HG02763 (cell line): ENCODE results near the gene LCN9.

Experiments
- ATAC-seq: cut with Tn5 transposase; IDR thresholded peaks from one replicate; pipeline ENCODE4 v1.9.1; 2021; ENCODE audit warnings: mild to moderate bottlenecking, moderate library complexity; ENCODE audit not compliant: unreplicated experiment

LCN9 gene

DNA sequence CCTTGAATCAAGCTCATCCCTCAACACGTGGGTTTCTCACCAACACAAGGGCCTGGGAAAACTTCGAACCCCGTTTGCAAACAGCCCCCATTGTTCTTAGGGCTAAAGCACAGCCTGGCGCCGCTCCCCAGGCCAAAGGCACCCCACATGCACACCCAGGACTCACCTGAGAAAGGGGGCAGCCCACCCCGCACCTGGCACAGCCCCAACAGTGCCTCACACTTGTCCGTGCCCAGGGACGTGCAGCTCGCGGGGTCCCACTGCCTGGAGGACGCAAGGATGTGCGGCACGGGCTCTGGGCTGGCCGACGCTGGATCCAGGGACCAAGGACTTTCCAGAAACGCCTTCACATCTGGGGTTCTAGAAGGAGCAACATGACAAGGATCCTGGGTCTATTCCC lies 33.3 kb downstream of the LCN9 start:
- no peak for ATAC-seq

- no peak for ATAC-seq
These were observed 34.1 kb downstream of the LCN9 start for GRCh38 chr9:135697226-135697625.

DNA sequence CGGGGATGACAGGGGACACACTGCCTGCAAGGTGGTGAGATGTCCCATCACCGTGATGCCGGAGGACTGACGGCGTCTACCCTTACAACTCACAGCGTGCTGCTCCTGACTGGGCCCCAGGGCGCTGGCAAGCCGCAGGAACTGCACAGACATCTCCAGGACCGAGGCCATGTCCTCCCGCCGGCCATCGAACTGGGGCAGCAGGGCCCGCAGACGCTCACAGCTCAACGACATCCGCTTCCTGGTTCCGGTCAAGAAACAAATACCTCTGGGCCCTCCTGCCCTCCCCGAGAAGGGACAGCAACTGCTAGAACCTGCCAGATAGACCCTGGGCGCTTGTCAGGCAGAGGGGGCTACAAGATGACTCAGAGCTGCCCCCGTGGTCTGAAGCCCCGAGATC lies 35.1 kb downstream of the LCN9 start:
- no peak for ATAC-seq

DNA sequence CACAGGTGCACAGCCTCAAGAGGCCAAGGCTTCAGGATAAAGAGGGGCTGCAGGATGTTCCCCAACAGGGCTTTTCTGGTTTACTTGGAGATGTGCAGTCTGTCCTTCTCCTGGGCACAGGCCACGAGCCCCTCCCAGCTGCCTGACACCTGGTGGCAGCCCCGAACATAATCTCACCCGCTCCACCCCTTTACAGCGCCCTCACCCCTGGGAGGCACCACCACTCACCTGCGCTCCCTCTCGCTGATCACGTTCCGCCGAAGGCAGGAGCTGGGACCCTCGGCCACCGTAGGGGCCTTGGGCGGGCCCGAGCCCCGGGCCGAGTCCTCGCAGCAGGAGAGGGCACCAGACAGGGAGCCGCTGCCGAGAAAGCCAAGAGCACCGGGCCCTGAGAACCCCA lies 35.7 kb downstream of the LCN9 start:
- ATAC-seq, result no peak

DNA sequence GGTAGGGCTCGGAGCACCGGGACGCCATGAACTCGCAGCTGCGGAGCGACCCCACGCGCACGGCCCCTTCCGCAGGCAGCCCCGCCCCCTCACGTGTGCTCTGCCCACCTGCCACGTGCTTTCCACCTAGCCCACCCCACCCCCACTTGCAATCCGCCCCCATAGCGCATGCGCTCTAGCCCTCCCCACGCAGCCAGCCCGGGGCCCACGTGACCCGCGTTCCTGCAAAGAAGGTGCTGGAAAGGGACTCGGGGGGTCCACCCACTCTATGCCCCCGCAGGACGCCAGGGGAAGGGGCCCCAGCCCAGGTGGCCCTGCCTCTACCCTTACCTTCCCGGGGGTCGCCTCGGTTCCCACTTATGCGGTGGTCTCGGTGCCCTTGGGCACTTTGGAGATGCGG lies 36.3 kb downstream of the LCN9 start, which contains the start of gene SOHLH1:
Gene SOHLH1 (minus strand): TSS at position 42 of the 400 bp plus-strand sequence. CDS start 14 bp downstream, at position 28.
- no peak for ATAC-seq

- ATAC-seq, result no peak
These were observed 37.4 kb downstream of the LCN9 start for GRCh38 chr9:135700525-135700924.

DNA sequence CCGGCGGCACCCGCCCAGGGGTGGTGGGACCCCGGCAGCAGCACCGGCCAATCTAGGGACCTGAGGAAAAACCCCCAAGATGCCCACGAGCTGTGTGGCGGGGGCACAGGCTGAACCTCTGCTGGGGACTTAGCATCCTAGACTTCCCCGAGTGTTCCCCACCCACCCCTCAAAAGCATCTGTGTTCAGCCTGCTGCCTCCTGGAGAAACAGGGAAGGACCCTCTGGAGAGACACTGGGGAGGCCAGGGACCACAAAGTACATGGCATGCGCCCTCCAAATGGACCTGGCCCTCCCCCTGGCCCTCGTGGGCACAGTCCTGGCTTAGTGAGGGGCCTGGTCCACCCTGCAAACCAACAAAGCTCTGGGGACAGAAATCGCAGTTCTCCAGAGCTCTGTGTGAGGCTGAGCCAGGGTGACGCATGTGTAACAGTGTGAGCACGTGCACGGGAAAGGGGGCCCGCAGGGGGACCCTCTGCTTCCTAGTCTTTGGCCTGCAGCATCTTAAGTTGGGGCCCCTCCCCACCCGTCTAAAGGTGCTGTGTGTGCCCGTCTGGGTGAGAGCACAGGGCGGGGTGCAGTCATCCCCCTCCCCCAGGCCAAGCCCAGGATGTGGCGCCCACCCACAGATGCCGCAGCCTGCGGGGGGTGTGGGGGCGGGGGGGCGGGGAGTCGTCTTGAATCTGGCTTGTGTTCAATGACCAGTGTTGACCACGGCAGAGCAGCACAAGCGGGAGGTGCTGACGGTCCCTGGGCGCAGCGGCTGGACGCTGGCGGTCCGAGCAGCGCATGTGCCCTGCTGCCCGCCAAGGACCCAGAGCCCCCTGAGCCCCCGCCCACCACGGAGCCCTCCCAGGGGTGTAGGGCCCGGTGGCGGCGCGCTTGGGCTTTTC lies 38.2 kb downstream of the LCN9 start:
- ATAC-seq, result no peak

DNA sequence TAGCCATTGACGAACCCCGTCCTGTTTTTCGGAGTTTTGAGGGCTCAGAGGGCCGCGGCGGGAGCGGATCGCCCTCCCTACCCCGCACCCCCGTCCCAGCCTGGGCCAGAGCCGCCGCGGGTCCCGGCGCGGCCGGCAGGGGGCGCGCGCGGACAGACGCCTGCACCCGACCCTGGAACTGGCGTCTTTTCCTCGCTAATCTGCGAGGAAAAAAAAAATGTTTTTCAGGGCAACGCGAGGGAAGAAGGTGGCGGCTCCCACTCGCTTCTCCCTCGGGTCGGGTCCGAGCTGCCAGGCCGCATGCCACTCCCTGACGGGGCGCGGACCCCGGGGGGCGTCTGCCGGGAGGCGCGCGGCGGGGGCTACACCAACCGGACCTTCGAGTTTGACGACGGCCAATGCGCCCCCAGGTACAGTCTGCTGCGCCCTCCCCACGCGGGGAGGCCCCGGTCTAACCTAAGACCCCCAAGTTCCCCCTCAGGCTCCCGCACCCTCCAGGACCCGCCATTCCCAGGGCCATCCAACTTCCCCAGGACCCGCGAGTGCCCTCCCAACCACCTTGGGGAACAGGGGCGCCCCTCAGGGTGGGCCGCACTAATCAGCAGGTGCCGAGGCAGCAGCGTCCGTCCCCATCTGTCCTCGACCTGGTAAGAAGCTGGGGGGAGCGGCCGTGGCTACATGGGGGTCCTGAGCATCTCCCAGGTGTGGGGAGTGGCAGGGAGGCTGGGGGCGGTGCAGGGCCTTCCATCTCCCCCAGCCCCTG lies 39.0 kb downstream of the LCN9 start, which contains the start of gene KCNT1:
Gene KCNT1 (plus strand): TSS at position 227 of the 763 bp plus-strand sequence. CDS start 74 bp downstream, at position 301.
- no peak for ATAC-seq

GRCh38 chr9:135703726-135704125 lies 40.6 kb downstream of the LCN9 start:
- ATAC-seq, result no peak

GRCh38 chr9:135704483-135704882 lies 41.4 kb downstream of the LCN9 start:
- ATAC-seq, result no peak

- ATAC-seq, result no peak
These were observed 42.3 kb downstream of the LCN9 start for GRCh38 chr9:135705376-135705775.

DNA sequence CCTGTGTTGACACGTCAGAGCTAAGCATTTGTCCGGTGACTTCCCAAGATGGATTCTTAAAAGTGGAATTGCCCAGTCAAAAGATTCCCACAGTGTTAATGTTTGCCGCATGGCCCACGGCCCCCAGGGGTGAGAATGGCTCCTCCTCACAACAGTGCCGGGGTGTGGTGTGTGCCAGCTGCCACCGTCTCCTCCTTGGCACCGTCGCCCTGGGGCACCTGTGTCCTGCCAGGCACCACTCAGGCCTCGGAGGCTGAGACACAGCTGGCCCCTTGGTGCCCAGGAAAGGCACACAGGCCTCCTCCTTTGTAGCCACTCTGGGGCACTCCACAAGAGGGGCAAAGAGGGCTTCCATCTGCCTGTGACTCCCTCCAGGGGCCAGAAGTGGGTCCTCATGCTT lies 43.2 kb downstream of the LCN9 start:
- no peak for ATAC-seq

GRCh38 chr9:135707252-135708138 lies 44.4 kb downstream of the LCN9 start:
- no peak for ATAC-seq

GRCh38 chr9:135708164-135708563 lies 45.1 kb downstream of the LCN9 start:
- ATAC-seq, result no peak

DNA sequence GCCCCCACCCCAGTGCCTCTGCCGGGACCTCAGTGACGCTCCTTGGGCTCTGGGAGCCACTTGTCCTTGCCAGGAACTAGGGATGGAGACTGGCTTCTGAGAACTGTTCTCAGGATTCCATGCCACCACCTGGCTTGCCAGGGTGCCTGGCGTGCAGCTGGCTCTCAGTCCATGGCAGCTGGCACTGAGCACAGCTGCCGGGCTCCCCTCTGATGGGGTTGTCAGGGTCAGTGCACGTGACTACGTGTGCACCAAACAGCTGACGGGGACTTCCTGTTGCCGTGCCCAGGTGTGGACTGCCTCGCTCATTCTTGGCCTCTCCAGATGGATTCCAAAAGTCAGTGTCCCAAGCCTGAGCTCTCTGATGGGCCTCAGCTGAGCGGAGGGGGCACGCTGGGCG lies 48.3 kb downstream of the LCN9 start:
- ATAC-seq, result no peak

- no peak for ATAC-seq
These were observed 48.8 kb downstream of the LCN9 start for GRCh38 chr9:135711881-135712280.

DNA sequence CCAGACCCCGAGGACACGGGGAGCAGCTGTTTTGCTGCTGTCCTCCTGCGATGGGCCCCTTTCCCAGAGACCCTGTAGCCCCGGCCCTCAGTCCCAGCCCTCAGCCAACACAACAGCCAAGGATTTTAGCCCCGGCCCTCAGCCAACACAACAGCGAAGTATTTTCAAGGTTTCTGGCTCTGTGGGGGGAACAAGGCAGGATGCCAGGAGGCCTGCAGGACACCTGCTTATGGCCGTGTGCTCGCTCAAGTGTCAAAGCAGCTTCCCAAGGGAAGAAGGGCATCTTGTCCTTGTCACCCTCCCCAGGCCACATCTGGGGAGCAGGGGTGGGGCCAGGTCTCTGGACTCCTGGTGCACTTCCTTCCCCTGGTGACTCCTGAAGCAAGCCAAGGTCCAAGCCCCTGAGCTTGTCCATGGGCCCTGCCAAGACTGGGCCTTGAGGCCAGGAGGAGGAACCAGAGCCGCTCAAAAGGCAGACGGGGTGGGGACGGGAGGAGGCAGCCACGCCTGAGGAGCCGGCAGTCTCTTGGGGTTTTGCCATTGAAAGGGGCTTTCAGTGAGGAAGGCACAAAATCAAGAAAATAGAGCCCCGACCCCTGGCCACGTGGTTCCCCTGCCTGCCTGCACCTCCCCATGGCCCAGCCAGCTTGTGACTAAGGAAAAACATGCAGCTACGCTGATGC lies 49.6 kb downstream of the LCN9 start:
- ATAC-seq, result no peak

DNA sequence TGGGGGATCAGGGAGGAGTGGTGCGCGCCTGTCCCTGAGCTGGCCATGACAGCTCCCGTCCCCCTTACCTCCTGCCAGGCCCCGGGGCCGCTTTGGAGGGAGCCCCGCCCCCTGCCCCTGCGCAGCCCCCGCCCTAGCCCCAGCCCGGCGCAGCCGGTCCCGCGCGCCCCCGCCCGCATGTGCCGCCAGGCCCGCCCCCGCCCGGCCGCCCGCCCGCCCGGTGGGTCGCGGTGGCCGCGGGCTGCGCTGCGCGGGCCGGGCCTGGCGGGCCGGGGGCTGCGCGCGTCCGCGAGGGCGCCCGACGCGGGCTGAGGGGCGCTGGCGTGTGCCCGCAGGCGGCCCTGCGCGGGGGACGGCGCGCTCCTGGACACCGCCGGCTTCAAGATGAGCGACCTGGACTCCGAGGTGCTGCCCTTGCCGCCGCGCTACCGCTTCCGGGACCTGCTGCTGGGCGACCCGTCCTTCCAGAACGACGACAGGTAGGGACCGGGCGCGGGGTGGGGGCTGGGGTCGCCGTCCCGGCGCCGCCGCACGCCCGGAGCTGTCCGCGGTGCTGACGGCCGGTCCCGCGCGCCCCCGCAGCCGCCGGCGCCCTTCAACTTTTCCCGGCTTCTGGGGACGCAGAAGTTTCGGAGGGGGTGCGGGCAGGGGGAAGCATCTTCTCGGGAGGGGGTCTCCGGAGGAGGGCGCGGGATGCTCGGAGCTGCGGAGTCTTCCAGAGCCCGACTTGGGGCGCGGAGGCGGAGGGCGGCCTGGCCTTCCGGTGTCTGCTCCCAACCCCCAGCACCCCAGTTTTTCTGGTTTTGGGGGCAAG lies 51.3 kb downstream of the LCN9 start:
- ATAC-seq, result no peak

GRCh38 chr9:135715056-135715595 lies 52.0 kb downstream of the LCN9 start:
- no peak for ATAC-seq
